Left lung (tissue), 14 donors: ENCODE results near the gene NXF2. TPM values are rescaled to one million over a fixed set of nuclear protein-coding genes. Genes with fewer than 3 reads are reported as not detected.
"Not testable (repeated sequence)": the region's sequence is repeated elsewhere in the genome, so short reads cannot be mapped to it uniquely, and the experiment has no call there.

Source experiments
- ATAC-seq: fragments of 200-7000 bp; cut with Tn5 transposase; one replicate; pipeline ENCODE4 v1.9.1; 2020; ENCODE audit warnings: moderate library complexity
- DNase-seq, 4 donors: peaks; one replicate each; pipeline ENCODE4 v3.0.0-alpha.2; 2013 to 2020
- H3K27ac ChIP-seq, 2 donors: fragments of 200-600 bp; sonication (generic) in 1 of 2; one replicate each; pipeline versions ENCODE4 v1.5.0 to v1.8.0; 2020 to 2021
- H3K27me3 ChIP-seq, 2 donors: fragments of 200-600 bp; sonication (generic) in 1 of 2; one replicate each; pipeline versions ENCODE4 v1.5.0 to v1.8.0; 2020 to 2021
- H3K36me3 ChIP-seq, 2 donors: fragments of 200-600 bp; sonication (generic) in 1 of 2; one replicate each; pipeline versions ENCODE4 v1.5.0 to v1.8.0; 2020 to 2021
- H3K4me1 ChIP-seq, 2 donors: fragments of 200-600 bp; one replicate each; pipeline ENCODE4 v1.8.0; 2021
- H3K4me3 ChIP-seq, 2 donors: fragments of 200-600 bp; sonication (generic) in 1 of 2; one replicate each; pipeline versions ENCODE4 v1.5.0 to v1.8.0; 2020 to 2021; ENCODE audit warnings: mild to moderate bottlenecking in 1 of 2
- H3K9me3 ChIP-seq, 2 donors: fragments of 200-600 bp; sonication (generic) in 1 of 2; one replicate each; pipeline versions ENCODE4 v1.5.0 to v1.8.0; 2020 to 2021
- intact Hi-C, 2 donors: fragments of 100-400 bp; cut with DNase I; formaldehyde crosslinking; loops; one replicate each; pipeline versions ENCODE4 v1.11.2 to v1.14.2; 2022
- long read RNA-seq, 12 donors: library from polyadenylated mRNA in 2 of 12; unstranded in 2 of 12; transcript quantifications; one replicate each; pipeline ENCODE4 v2.0.0 and lab custom pipeline, GENCODE V29; 2019 to 2026
- polyA plus RNA-seq, 6 donors: library from polyadenylated mRNA; unstranded; fragments of 120-200 nt; gene quantifications; one replicate each; pipeline ENCODE4 v1.2.1, GENCODE V29; 2013; ENCODE audit not compliant: insufficient read length in 6 of 6
- total RNA-seq, 2 donors: library from RNA; stranded (reverse); fragmentation: NEBNext Ultra II Directional; extraction: Animal tissue kit (Norgen Biotek cat#: 25700); gene quantifications; one replicate each; pipeline ENCODE4 v1.2.1, GENCODE V29; 2021
- TF ChIP-seq, protein P1 (sequence below), 2 donors: fragments of 200-600 bp; sonication (generic) in 1 of 2; IDR thresholded peaks; one replicate each; pipeline versions ENCODE4 v1.5.0 to v1.8.0; 2021; ENCODE audit warnings: antibody characterized with exemption in 2 of 2
- donor health status: DM: no; HTN: yes; CAD: no.
- donor health status: DM: no; HTN: no; CAD: no.

Gene NXF2, protein sequence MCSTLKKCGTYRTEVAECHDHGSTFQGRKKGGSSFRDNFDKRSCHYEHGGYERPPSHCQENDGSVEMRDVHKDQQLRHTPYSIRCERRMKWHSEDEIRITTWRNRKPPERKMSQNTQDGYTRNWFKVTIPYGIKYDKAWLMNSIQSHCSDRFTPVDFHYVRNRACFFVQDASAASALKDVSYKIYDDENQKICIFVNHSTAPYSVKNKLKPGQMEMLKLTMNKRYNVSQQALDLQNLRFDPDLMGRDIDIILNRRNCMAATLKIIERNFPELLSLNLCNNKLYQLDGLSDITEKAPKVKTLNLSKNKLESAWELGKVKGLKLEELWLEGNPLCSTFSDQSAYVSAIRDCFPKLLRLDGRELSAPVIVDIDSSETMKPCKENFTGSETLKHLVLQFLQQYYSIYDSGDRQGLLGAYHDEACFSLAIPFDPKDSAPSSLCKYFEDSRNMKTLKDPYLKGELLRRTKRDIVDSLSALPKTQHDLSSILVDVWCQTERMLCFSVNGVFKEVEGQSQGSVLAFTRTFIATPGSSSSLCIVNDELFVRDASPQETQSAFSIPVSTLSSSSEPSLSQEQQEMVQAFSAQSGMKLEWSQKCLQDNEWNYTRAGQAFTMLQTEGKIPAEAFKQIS
- total RNA-seq: under 1 TPM in 1 of 2 donors, not detected in 1; 0.24 TPM
- under 1 TPM in 3 of 6 donors, not detected in 3; 0.14 to 0.24 (median 0.18) TPM for polyA plus RNA-seq
- long read RNA-seq, donor 1: 0 reads
- long read RNA-seq, donor 2: 0 reads
- long read RNA-seq, donor 3: 0 reads
- long read RNA-seq, donor 4: 0 reads
- long read RNA-seq, donor 5: 0 reads
- long read RNA-seq, donor 6: 0 reads
- long read RNA-seq, donor 7: 0 reads
- long read RNA-seq, donor 8: 0 reads
- long read RNA-seq, donor 9: 0 reads
- long read RNA-seq, donor 10: 0 reads
- long read RNA-seq, donor 11: 0 reads
- long read RNA-seq, donor 12: 0 reads

DNA sequence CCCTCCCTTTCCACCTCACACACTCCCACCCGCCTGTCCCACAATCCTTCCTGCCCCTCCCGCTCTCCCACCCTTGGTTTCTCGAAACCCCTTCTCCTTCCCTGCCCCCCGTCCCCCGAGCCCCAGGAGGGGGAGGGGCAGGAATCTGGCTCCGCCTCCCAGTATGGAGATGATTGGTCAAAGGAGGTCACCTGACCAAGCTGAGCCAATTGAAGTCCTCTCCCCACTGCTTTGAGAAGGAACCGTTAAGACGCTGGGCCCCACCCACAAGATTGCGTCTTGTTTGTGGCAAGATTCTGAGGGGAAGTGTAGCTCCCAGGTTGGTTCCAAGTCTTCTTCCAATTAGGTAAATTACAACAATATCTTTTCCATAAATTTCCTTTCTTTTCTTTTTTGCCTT lies at the start of gene NXF2:
Gene NXF2, plus strand, starts transcription at position 275 of the 400 bp plus-strand sequence. CDS start 59,912 bp downstream, outside the sequence.
- H3K36me3 ChIP-seq, DNase-seq, H3K27me3 ChIP-seq, H3K4me3 ChIP-seq, intact Hi-C loops, ATAC-seq, H3K9me3 ChIP-seq, H3K4me1 ChIP-seq, H3K27ac ChIP-seq: not testable (repeated sequence)

DNA sequence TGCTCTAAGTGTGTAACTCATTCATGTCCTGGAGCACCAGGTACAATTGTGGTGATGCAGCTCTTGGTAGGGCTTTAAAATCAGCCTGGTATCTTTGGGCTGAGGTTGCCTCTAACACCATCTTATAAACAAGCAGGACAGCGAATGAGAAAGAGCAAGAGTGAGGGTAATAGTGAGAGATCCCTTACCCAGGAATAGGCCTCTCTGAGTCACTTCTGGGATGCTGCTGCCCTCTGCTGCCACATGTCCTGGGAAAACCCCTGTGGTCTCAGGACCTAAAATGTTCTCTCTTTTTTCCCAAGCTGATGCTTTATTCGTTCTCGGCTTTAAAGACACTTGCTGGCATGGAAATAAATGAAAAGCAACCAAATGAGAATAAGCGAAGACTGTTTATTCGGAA lies 39.0 kb upstream of the NXF2 start:
- H3K4me1 ChIP-seq, H3K27ac ChIP-seq, H3K9me3 ChIP-seq, H3K36me3 ChIP-seq, H3K27me3 ChIP-seq, DNase-seq, H3K4me3 ChIP-seq, intact Hi-C loops: not testable (repeated sequence)
- peak; percentile 49 for ATAC-seq

DNA sequence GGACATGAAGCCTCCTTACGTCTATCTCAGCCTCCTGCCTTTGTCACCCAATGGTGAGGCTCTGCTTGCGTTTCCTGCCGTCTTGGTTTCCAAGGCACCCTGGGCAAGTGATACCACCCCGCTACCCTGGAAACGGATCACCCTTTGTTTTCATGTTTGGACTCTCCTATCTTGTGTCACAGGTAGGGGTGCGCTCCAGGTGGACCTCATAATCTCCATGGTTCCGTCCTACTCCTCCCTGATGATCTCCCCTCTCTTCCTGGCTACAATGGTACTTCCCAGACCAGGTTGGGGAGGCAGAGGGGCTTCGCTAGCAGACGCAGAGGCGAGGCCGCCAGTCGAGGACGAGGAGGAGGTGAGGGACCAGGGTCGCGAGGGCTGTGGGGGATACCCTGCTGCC lies 32.0 kb upstream of the NXF2 start, which contains the start of gene TCP11X1:
Gene TCP11X1, plus strand, starts transcription at position 316 of the 400 bp plus-strand sequence.
- intact Hi-C loops: not testable (repeated sequence)

DNA sequence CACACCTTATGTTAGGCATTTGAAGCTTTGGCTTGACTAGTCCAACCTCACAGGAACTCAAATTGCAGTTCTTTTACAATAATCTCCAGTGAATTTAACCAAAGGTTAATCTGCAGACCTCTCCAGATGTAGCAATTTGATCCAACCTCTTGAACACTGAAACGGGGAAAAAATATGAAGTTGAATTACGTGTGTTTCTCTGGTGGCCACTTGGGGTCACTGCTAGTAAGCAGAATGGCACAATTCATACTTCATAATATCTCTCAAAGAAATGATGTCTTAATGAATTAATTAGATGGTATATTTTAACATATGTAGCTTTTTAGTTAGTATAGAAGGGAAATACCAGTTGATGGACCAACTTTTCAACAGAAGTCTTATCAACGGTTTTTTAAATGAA lies 30.5 kb upstream of the NXF2 start:
- H3K27ac ChIP-seq, H3K4me3 ChIP-seq: not testable (repeated sequence)

More for the DNA sequence above, 32.0 kb upstream of the NXF2 start, which contains the start of gene TCP11X1:
- ATAC-seq, H3K4me1 ChIP-seq, H3K27ac ChIP-seq, H3K9me3 ChIP-seq, H3K4me3 ChIP-seq, H3K36me3 ChIP-seq, H3K27me3 ChIP-seq: not testable (repeated sequence)
- peak in 1 of 4 donors; percentile 10 for DNase-seq

DNA sequence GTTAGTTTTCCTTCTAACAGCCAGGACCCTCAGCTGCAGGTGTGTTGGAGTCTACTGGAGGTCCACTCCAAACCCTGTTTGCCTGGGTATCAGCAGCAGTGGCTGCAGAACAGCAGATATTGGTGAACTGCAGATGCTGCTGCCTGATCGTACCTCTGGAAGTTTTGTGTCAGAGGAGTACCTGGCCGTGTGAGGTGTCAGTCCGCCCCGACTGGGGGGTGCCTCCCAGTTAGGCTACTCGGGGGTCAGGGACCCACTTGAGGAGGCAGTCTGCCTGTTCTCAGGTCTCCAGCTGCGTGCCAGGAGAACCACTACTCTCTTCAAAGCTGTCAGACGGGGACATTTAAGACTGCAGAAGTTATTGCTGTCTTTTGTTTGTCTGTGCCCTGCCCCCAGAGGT lies 11.3 kb upstream of the NXF2 start:
- ATAC-seq, intact Hi-C loops, H3K27me3 ChIP-seq, H3K4me3 ChIP-seq, H3K27ac ChIP-seq, H3K9me3 ChIP-seq, H3K36me3 ChIP-seq, H3K4me1 ChIP-seq: not testable (repeated sequence)
- peak in 2 of 4 donors; percentile 6 to 18 for DNase-seq

More for the DNA sequence above, 30.5 kb upstream of the NXF2 start:
- H3K27me3 ChIP-seq, DNase-seq, H3K9me3 ChIP-seq, H3K4me1 ChIP-seq, intact Hi-C loops, H3K36me3 ChIP-seq: not testable (repeated sequence)
- peak; percentile 42 for ATAC-seq

DNA sequence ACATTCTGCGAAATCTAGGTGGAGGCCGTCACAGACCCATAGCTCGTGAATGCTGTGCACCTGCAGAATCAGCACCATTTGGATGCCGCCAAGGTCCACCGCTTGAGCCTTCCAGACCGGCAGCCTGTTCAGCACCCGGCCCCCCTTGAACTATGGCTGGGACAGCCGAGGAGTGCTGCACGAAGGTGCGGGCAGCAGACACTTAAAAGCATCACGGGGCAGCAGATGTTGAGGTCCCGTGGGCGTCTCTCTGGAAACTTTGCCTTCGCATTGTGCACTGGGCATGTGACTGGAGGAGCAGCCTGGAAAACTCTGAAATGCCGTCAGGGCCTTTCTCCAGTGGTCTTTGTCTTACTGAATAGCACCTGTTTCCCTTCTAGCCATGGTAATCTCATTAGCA lies 6.7 kb upstream of the NXF2 start:
- H3K27me3 ChIP-seq, H3K27ac ChIP-seq, ATAC-seq, H3K36me3 ChIP-seq, intact Hi-C loops, H3K4me3 ChIP-seq, H3K9me3 ChIP-seq, H3K4me1 ChIP-seq: not testable (repeated sequence)
- peak in 1 of 4 donors; percentile 4 for DNase-seq

DNA sequence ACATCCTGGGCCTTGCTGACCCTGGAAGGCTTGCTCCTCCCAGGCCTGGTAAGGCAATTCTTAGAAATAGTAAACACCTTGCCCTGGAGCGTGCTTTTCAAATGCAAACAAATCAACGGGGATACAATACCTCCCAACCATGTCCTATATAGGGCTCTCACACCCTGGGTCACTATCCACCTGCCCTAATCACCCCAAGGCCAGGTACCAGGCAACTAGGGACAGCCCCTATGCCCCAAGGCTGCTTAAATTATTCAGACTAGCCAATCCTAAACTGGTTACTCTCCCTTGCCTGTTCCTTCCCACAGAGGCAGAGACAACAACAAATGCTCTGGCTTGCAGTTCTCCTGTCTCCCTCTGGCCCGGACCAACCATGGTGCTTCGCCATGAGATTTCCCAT lies 25.3 kb downstream of the NXF2 start:
- ATAC-seq, H3K9me3 ChIP-seq: not testable (repeated sequence)

DNA sequence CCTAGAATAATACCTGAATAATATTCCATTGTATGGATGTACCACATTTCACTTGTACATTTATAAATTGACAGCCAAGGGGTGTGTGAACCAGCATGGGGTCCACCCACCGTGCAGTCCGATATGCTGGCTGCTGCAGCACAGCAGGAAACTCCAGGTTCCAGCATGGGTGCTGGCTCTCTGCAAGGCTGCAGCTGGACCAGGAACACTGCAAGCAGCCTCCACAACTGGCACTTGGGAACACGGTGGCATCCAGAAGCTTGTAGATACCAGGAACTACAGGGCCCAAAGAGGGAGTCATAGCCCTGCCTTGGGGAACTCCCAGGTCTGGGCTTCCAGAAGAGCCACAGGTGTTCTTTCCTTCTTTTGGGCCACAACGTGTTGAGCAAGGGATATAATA lies 91.2 kb downstream of the NXF2 start:
- Histone ChIP-seq H3K4me1 (no peaks in the 10 kb centered on the region), H3K27ac (no peak overlapping the region), H3K4me3 (no peak overlapping the region), H3K27me3 (no peaks in the 10 kb centered on the region), H3K9me3 (no peaks in the 10 kb centered on the region), H3K36me3 (no peaks in the 10 kb centered on the region)
- TF ChIP-seq, protein P1, sequence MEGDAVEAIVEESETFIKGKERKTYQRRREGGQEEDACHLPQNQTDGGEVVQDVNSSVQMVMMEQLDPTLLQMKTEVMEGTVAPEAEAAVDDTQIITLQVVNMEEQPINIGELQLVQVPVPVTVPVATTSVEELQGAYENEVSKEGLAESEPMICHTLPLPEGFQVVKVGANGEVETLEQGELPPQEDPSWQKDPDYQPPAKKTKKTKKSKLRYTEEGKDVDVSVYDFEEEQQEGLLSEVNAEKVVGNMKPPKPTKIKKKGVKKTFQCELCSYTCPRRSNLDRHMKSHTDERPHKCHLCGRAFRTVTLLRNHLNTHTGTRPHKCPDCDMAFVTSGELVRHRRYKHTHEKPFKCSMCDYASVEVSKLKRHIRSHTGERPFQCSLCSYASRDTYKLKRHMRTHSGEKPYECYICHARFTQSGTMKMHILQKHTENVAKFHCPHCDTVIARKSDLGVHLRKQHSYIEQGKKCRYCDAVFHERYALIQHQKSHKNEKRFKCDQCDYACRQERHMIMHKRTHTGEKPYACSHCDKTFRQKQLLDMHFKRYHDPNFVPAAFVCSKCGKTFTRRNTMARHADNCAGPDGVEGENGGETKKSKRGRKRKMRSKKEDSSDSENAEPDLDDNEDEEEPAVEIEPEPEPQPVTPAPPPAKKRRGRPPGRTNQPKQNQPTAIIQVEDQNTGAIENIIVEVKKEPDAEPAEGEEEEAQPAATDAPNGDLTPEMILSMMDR (IDR thresholded peaks at IDR 0.05): no peak
- intact Hi-C loops: no loop called here
- ATAC-seq: no peak
- no peak for DNase-seq

More for the DNA sequence above, 25.3 kb downstream of the NXF2 start:
- H3K4me3 ChIP-seq, H3K27me3 ChIP-seq, intact Hi-C loops, H3K27ac ChIP-seq, H3K36me3 ChIP-seq, DNase-seq, H3K4me1 ChIP-seq: not testable (repeated sequence)
